ENCODE results near the gene MED13L. TPM values are rescaled to one million over a fixed set of nuclear protein-coding genes. Genes with fewer than 3 reads are reported as not detected.

Gene MED13L
- polyA plus RNA-seq, 1 of the 3 experiments (the other 2 are of a cell fraction), result 17.1 TPM

GRCh38 chr12:115956659-115957058, 320.8 kb downstream of the MED13L start:
- H3K27me3 ChIP-seq (ENCODE audit: insufficient read depth), result no peaks in the 10 kb centered on the region
- no peaks in the 10 kb centered on the region for H3K4me1 ChIP-seq (ENCODE audit: control insufficient read depth in 1 of 2, insufficient read depth in 2 of 2, low read depth in 1 of 2, low read length in 1 of 2)
- H3K9ac ChIP-seq, result no peak overlapping the region
- H4K20me1 ChIP-seq (ENCODE audit: insufficient read depth), result no peaks in the 10 kb centered on the region
- ChIA-PET CTCF (interaction anchor here (1.4 to 1.5 kb wide), 2 partner anchors 10 to 41 kb away, joined by 4 to 7 read pairs; no protein-coding TSS in a partner anchor), POLR2A (no interaction called here)
- peaks cover 8% of the 10 kb centered on the region; the same call in 1 of the 2 replicates for H3K79me2 ChIP-seq (ENCODE audit: insufficient read depth)
- no peak overlapping the region for H2AFZ ChIP-seq (ENCODE audit: low read depth)
- TF ChIP-seq TCF12 (IDR thresholded peaks at IDR 0.05) (no peak), TAF1 (IDR thresholded peaks at IDR 0.05; ENCODE audit: borderline replicate concordance, low read depth, low read length) (no peak), GABPA (IDR thresholded peaks at IDR 0.05; ENCODE audit: low read depth) (no peak), SMC3 (IDR thresholded peaks at IDR 0.05; ENCODE audit: low read depth, low read length) (no peak)
- WGBS (ENCODE audit: low lambda C conversion rate), result 97% methylated on average over 4 of the region's 4 CpGs
- H3K27ac ChIP-seq (ENCODE audit: low read depth in 2 of 2, low read length in 1 of 2), result no peak overlapping the region
- no peak for DNase-seq
- no peaks in the 10 kb centered on the region for H3K9me3 ChIP-seq
- H3K36me3 ChIP-seq (replicated peaks in 1 of 2; ENCODE audit: control insufficient read depth in 1 of 2, insufficient read depth in 2 of 2, low read length in 1 of 2), result peaks cover 47 to 63% of the 10 kb centered on the region in 2 experiments
- peaks cover 10% of the 10 kb centered on the region for H3F3A ChIP-seq (replicated peaks; ENCODE audit: insufficient read depth)
- no peak overlapping the region for H3K4me2 ChIP-seq
- H3K9me2 ChIP-seq, result no peaks in the 10 kb centered on the region
- no peak overlapping the region for H3K4me3 ChIP-seq (ENCODE audit: low read depth in 2 of 2, low read length in 1 of 2)

GRCh38 chr12:115956236-115956635, 321.3 kb downstream of the MED13L start:
- Histone ChIP-seq H3K9me2 (no peaks in the 10 kb centered on the region), H3K27me3 (ENCODE audit: insufficient read depth) (no peaks in the 10 kb centered on the region), H3K4me2 (no peak overlapping the region), H3K36me3 (replicated peaks in 1 of 2; ENCODE audit: control insufficient read depth in 1 of 2, insufficient read depth in 2 of 2, low read length in 1 of 2) (peaks cover 45 to 59% of the 10 kb centered on the region in 2 experiments), H3K4me1 (ENCODE audit: control insufficient read depth in 1 of 2, insufficient read depth in 2 of 2, low read depth in 1 of 2, low read length in 1 of 2) (no peaks in the 10 kb centered on the region), H3K27ac (ENCODE audit: low read depth in 2 of 2, low read length in 1 of 2) (no peak overlapping the region), H3K9me3 (no peaks in the 10 kb centered on the region), H3F3A (replicated peaks; ENCODE audit: insufficient read depth) (peaks cover 10% of the 10 kb centered on the region), H3K4me3 (ENCODE audit: low read depth in 2 of 2, low read length in 1 of 2) (no peak overlapping the region), H3K9ac (no peak overlapping the region), H4K20me1 (ENCODE audit: insufficient read depth) (no peaks in the 10 kb centered on the region), H3K79me2 (ENCODE audit: insufficient read depth) (peaks cover 8% of the 10 kb centered on the region; the same call in 1 of the 2 replicates), H2AFZ (ENCODE audit: low read depth) (no peak overlapping the region)
- ChIA-PET POLR2A (no interaction called here), CTCF (interaction anchor here (1.4 kb wide), 1 partner anchor 9 kb away, joined by 4 read pairs; no protein-coding TSS in a partner anchor)
- no peak for DNase-seq
- 93% methylated on average over 3 of the region's 3 CpGs for WGBS (ENCODE audit: low lambda C conversion rate)
- TF ChIP-seq NFIC (IDR thresholded peaks at IDR 0.05; ENCODE audit: borderline replicate concordance), result no peak
- TF ChIP-seq ZBTB33 (IDR thresholded peaks at IDR 0.05; ENCODE audit: borderline replicate concordance, low read depth), result no peak
- no peak for TF ChIP-seq TCF12 (IDR thresholded peaks at IDR 0.05)
- no peak for TF ChIP-seq REST (IDR thresholded peaks at IDR 0.05; ENCODE audit: low read depth, low read length)
- TF ChIP-seq MXI1 (IDR thresholded peaks at IDR 0.05; ENCODE audit: low read depth, low read length), result no peak
- no peak for TF ChIP-seq RFX5 (IDR thresholded peaks at IDR 0.05; ENCODE audit: low read length)
- no peak for TF ChIP-seq FOXM1 (IDR thresholded peaks at IDR 0.05; ENCODE audit: low read depth)
- TF ChIP-seq POLR2AphosphoS5 (IDR thresholded peaks at IDR 0.05; ENCODE audit: low read depth, low read length), result no peak
- no peak for TF ChIP-seq JUND (IDR thresholded peaks at IDR 0.05)
- no peak for TF ChIP-seq FOXJ3 (CRISPR knock-in tag; IDR thresholded peaks at IDR 0.05)
- TF ChIP-seq CTCF (IDR thresholded peaks at IDR 0.05), result no peak
- no peak for TF ChIP-seq GATA2 (CRISPR knock-in tag; IDR thresholded peaks at IDR 0.05)
- TF ChIP-seq EP300 (IDR thresholded peaks at IDR 0.05; ENCODE audit: borderline replicate concordance in 1 of 2, low read depth in 1 of 2, low read length in 1 of 2), result no peak
- no peak for TF ChIP-seq USF1 (IDR thresholded peaks at IDR 0.05; ENCODE audit: borderline replicate concordance, low read depth)
- no peak for TF ChIP-seq IRF3 (IDR thresholded peaks at IDR 0.05; ENCODE audit: low read depth, low read length)
- TF ChIP-seq GABPA (IDR thresholded peaks at IDR 0.05; ENCODE audit: low read depth), result no peak
- TF ChIP-seq RCOR1 (IDR thresholded peaks at IDR 0.05; ENCODE audit: low read length), result no peak
- no peak for TF ChIP-seq SMC3 (IDR thresholded peaks at IDR 0.05; ENCODE audit: low read depth, low read length)

All from SK-N-SH (cell line).